ENCODE results near the gene DUSP7. TPM values are rescaled to one million over a fixed set of nuclear protein-coding genes. Genes with fewer than 3 reads are reported as not detected.

The DUSP7 gene
- total and polyA plus RNA-seq, 2 donors (not counting 3 experiments of a cell fraction or from before 2014, with no cell fraction given), result 29.2 to 37.7 TPM

DNA sequence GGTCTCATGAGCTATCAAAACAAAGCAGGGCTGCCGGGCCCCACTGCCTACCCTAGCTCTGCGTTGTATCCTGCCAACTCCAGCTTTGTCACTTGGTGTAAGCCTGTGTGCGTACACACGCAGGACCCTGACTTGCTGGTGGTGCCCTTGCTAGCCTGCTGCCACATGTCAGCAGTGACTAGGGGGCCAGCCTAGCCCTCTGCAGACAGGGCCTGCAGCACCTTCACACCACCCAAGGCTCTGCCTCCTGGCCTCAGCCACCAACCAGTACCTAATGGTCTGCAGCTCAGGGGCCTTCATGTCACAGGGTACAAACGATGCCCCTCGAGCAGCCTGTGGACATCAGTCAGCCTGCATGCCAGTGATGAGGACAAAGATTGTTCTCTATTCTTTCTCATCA lies 30.1 kb upstream of the DUSP7 start:
- CTCF ChIA-PET, result interaction anchor here (0.9 to 3.4 kb wide), 10 partner anchors 11 to 86 kb away, joined by 3 to 19 read pairs (median 4); partner anchors contain the start of gene DUSP7

More for the DNA sequence above, 30.1 kb upstream of the DUSP7 start:
- Histone ChIP-seq H3K4me1 (ENCODE audit: control insufficient read depth, extremely low read depth, insufficient read depth, low read length) (peaks cover 47% of the 10 kb centered on the region), H3K79me2 (ENCODE audit: control insufficient read depth, insufficient read depth, low read length) (no peaks in the 10 kb centered on the region), H3K27ac (ENCODE audit: insufficient read depth, low read depth, low read length) (no peak overlapping the region), H3K9me3 (replicated peaks; ENCODE audit: control insufficient read depth, insufficient read depth, low read length) (no peaks in the 10 kb centered on the region), H3K27me3 (ENCODE audit: control insufficient read depth in 2 of 2, insufficient read depth in 2 of 2, low read length in 2 of 2) (no peaks in the 10 kb centered on the region), H3K9me1 (replicated peaks; ENCODE audit: control insufficient read depth, extremely low read depth, insufficient read depth, low read length) (no peaks in the 10 kb centered on the region), H3K4me3 (replicated peaks in 1 of 3; ENCODE audit: insufficient read depth in 1 of 3, low read depth in 1 of 3, low read length in 3 of 3) (no peak overlapping the region), H3K36me3 (ENCODE audit: control insufficient read depth in 2 of 2, extremely low read depth in 1 of 2, insufficient read depth in 2 of 2, low read length in 2 of 2) (no peaks in the 10 kb centered on the region), H3K4me2 (ENCODE audit: insufficient read depth, low read length) (no peak overlapping the region), H3K9ac (replicated peaks; ENCODE audit: extremely low read depth, insufficient read depth, low read length) (no peak overlapping the region), H2AFZ (ENCODE audit: low read depth, low read length) (no peak overlapping the region), H4K20me1 (replicated peaks; ENCODE audit: control insufficient read depth, extremely low read depth, insufficient read depth, low read length) (no peaks in the 10 kb centered on the region)
- dilution Hi-C loops (cut with MboI; ENCODE audit: extremely low pct_ligation_motif_present, low sequenced_read_pairs), result no loop called here
- intact Hi-C loops (cut with micrococcal nuclease), result loop anchor here (2.0 kb wide), 1 partner anchor 16 kb away; no protein-coding TSS in a partner anchor
- DNase-seq (ENCODE audit: low read depth, low spot score) (no peak), FAIRE-seq (no peak)
- BruUV-seq (replicated peaks), result no TSS peak
- POLR2A ChIA-PET, result interaction anchor here (0.9 to 1.3 kb wide), 3 partner anchors 16 to 40 kb away, joined by 3 read pairs; no protein-coding TSS in a partner anchor
- TF ChIP-seq EZH2 (IDR thresholded peaks at IDR 0.05; ENCODE audit: borderline replicate concordance, low read depth, low read length, severe bottlenecking), result no peak
- TF ChIP-seq GATA2 (IDR thresholded peaks at IDR 0.05; ENCODE audit: insufficient read depth, insufficient read length, low read depth, low read length), result no peak
- TF ChIP-seq MYC (IDR thresholded peaks at IDR 0.05; ENCODE audit: low read depth, low read length), result no peak
- TF ChIP-seq POLR2AphosphoS5 (IDR thresholded peaks at IDR 0.05; ENCODE audit: insufficient read depth, low read depth, low read length), result no peak
- TF ChIP-seq, protein P1, sequence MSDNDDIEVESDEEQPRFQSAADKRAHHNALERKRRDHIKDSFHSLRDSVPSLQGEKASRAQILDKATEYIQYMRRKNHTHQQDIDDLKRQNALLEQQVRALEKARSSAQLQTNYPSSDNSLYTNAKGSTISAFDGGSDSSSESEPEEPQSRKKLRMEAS (IDR thresholded peaks at IDR 0.05; ENCODE audit: insufficient read depth, insufficient read length), result no peak
- TF ChIP-seq POLR2A (IDR thresholded peaks at IDR 0.05; ENCODE audit: low read depth, low read length), result no peak
- no peak for TF ChIP-seq JUN (IDR thresholded peaks at IDR 0.05; ENCODE audit: borderline replicate concordance, insufficient read depth, insufficient read length, low read depth)
- TF ChIP-seq, protein P2, sequence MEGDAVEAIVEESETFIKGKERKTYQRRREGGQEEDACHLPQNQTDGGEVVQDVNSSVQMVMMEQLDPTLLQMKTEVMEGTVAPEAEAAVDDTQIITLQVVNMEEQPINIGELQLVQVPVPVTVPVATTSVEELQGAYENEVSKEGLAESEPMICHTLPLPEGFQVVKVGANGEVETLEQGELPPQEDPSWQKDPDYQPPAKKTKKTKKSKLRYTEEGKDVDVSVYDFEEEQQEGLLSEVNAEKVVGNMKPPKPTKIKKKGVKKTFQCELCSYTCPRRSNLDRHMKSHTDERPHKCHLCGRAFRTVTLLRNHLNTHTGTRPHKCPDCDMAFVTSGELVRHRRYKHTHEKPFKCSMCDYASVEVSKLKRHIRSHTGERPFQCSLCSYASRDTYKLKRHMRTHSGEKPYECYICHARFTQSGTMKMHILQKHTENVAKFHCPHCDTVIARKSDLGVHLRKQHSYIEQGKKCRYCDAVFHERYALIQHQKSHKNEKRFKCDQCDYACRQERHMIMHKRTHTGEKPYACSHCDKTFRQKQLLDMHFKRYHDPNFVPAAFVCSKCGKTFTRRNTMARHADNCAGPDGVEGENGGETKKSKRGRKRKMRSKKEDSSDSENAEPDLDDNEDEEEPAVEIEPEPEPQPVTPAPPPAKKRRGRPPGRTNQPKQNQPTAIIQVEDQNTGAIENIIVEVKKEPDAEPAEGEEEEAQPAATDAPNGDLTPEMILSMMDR (IDR thresholded peaks at IDR 0.05; ENCODE audit: extremely low read depth in 1 of 2, insufficient read depth in 1 of 2, low read depth in 1 of 2, low read length in 2 of 2), result no peak
